ENCODE measurements around the gene ZNF664.

DNA sequence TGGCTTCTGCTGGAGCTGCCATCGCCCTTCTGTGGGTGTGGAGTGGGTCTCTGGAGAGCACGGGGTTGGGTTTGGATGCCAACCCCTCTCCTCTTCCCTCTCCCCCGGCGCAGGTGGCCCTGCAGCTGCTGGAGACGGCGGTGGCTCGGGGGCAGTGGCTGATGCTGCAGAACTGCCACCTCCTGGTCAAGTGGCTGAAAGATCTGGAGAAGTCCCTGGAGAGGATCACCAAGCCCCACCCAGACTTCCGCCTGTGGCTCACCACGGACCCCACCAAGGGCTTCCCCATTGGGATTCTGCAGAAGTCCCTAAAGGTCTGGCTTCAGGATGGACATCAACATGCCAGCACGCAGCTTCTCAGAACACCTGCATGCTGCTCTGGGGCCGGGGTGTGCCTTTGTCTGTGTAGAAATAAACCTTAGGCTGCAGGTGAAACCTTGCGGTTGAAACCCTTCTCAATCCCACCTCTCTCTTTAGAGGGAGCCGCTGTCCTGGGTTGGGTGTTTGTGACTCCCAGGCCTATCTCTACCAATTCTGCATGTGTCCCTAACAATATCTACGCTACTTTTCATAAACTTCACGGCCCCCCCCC is 44.6 kb upstream of the ZNF664 start:
- TF ChIP-seq POLR2AphosphoS5 (IDR thresholded peaks at IDR 0.05; ENCODE audit: low read depth, low read length) = no peak
- TF ChIP-seq POLR2A (IDR thresholded peaks at IDR 0.05; ENCODE audit: low read depth, low read length) = no peak

Data from GM12892 (cell line).